Measurements from ENCODE around the gene ATP9B.

- TF ChIP-seq, protein P1, sequence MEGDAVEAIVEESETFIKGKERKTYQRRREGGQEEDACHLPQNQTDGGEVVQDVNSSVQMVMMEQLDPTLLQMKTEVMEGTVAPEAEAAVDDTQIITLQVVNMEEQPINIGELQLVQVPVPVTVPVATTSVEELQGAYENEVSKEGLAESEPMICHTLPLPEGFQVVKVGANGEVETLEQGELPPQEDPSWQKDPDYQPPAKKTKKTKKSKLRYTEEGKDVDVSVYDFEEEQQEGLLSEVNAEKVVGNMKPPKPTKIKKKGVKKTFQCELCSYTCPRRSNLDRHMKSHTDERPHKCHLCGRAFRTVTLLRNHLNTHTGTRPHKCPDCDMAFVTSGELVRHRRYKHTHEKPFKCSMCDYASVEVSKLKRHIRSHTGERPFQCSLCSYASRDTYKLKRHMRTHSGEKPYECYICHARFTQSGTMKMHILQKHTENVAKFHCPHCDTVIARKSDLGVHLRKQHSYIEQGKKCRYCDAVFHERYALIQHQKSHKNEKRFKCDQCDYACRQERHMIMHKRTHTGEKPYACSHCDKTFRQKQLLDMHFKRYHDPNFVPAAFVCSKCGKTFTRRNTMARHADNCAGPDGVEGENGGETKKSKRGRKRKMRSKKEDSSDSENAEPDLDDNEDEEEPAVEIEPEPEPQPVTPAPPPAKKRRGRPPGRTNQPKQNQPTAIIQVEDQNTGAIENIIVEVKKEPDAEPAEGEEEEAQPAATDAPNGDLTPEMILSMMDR (conservative IDR thresholded peaks at IDR 0.05 in 1 of 2, IDR thresholded peaks at IDR 0.05 in 1 of 2; ENCODE audit: extremely low read depth in 1 of 2, insufficient read depth in 1 of 2, low read depth in 1 of 2, low read length in 2 of 2): no peak
- no peak for TF ChIP-seq EZH2 (IDR thresholded peaks at IDR 0.05; ENCODE audit: borderline replicate concordance, low read length)
Observed at GRCh38 chr18:79056827-79057367, 12.3 kb upstream of the ATP9B start.
